HEK293 (cell line): ENCODE measurements around the gene CDH12.

ENCODE experiments used
- CTCF ChIA-PET: fragments of 350-600 bp; formaldehyde crosslinking; extraction: SDS; loops from one replicate; lab custom pipeline; 2021; ENCODE audit warnings: antibody characterized with exemption; lab: Yijun Ruan, JAX
- POLR2A ChIA-PET: fragments of 300-600 bp; formaldehyde crosslinking; extraction: SDS; loops from one replicate; lab custom pipeline; 2020; ENCODE audit warnings: antibody characterized with exemption, inconsistent platforms; lab: Yijun Ruan, JAX
- H3K27ac ChIP-seq: fragments of 200-500 bp; sonication (Bioruptor generic); 2 replicates; pipeline ENCODE4 v1.5.1; 2014; ENCODE audit warnings: low read depth, low read length, control low read depth, inconsistent platforms; ENCODE audit errors: extremely low read depth
- H3K36me3 ChIP-seq, 2 experiments: fragments of 200-500 bp in 1 of 2; sonication (Bioruptor generic) in 1 of 2; 1 replicate in 1 of 2; 2 replicates in 1 of 2; pipeline ENCODE4 v1.5.1; 2014 to 2017; ENCODE audit warnings: inconsistent platforms in 2 of 2, low read length in 2 of 2; ENCODE audit not compliant: control insufficient read depth in 2 of 2, insufficient read depth in 1 of 2
- H3K4me1 ChIP-seq: fragments of 200-500 bp; sonication (Bioruptor generic); 2 replicates; pipeline ENCODE4 v1.5.1; 2014; ENCODE audit warnings: mild to moderate bottlenecking, low read length, inconsistent platforms; ENCODE audit not compliant: control insufficient read depth, insufficient read depth
- H3K4me3 ChIP-seq: 2 replicates; pipeline ENCODE4 v1.5.1; 2011; ENCODE audit warnings: low read depth, mild to moderate bottlenecking, control low read depth, low read length, moderate library complexity
- H3K9me3 ChIP-seq: fragments of 200-500 bp; sonication (Bioruptor generic); 2 replicates; pipeline ENCODE4 v1.5.1; 2014; ENCODE audit warnings: low read depth, low read length, inconsistent platforms; ENCODE audit not compliant: control insufficient read depth, insufficient read depth
- KLF1 ChIP-seq: fragments of 450-650 bp; formaldehyde crosslinking; IDR thresholded peaks from 2 replicates; pipeline ENCODE4 v1.5.1; 2016; ENCODE audit warnings: missing biosample characterization, missing genetic modification characterization
- KLF10 ChIP-seq: fragments of 450-650 bp; IDR thresholded peaks from 2 replicates; pipeline ENCODE4 v1.5.1; 2018; ENCODE audit warnings: missing biosample characterization, mild to moderate bottlenecking, missing genetic modification characterization
- KLF17 ChIP-seq: fragments of 450-650 bp; formaldehyde crosslinking; IDR thresholded peaks from 2 replicates; pipeline ENCODE4 v1.5.1; 2016; ENCODE audit warnings: missing biosample characterization, missing genetic modification characterization
- KLF9 ChIP-seq: fragments of 450-650 bp; formaldehyde crosslinking; IDR thresholded peaks from 2 replicates; pipeline ENCODE4 v1.5.1; 2016; ENCODE audit warnings: missing biosample characterization, missing genetic modification characterization, low read depth
- MEIS1 ChIP-seq: sonication (generic); formaldehyde crosslinking; IDR thresholded peaks from 2 replicates; pipeline ENCODE4 v1.8.1; 2022; ENCODE audit warnings: missing genetic modification reagents, mild to moderate bottlenecking, borderline replicate concordance
- PATZ1 ChIP-seq: fragments of 450-650 bp; formaldehyde crosslinking; IDR thresholded peaks from 2 replicates; pipeline ENCODE4 v1.5.1; 2016; ENCODE audit warnings: missing biosample characterization, missing genetic modification characterization
- PRDM2 ChIP-seq: fragments of 450-650 bp; formaldehyde crosslinking; IDR thresholded peaks from 2 replicates; pipeline ENCODE4 v1.5.1; 2016; ENCODE audit warnings: missing biosample characterization, missing genetic modification characterization, borderline replicate concordance
- PRDM6 ChIP-seq: fragments of 450-650 bp; formaldehyde crosslinking; IDR thresholded peaks from 2 replicates; pipeline ENCODE4 v1.5.1; 2017; ENCODE audit warnings: missing biosample characterization, missing genetic modification characterization
- ZBTB11 ChIP-seq: fragments of 450-650 bp; formaldehyde crosslinking; conservative IDR thresholded peaks from 2 replicates; pipeline ENCODE4 v1.5.1; 2016; ENCODE audit warnings: low read depth, missing biosample characterization, missing genetic modification characterization
- ZNF140 ChIP-seq: fragments of 450-650 bp; formaldehyde crosslinking; IDR thresholded peaks from 2 replicates; pipeline ENCODE4 v1.5.1; 2016; ENCODE audit warnings: missing biosample characterization, missing genetic modification characterization
- ZNF324 ChIP-seq: fragments of 450-650 bp; formaldehyde crosslinking; IDR thresholded peaks from 2 replicates; pipeline ENCODE4 v1.5.1; 2016; ENCODE audit warnings: missing biosample characterization, missing genetic modification characterization
- ZSCAN30 ChIP-seq: fragments of 450-650 bp; IDR thresholded peaks from 2 replicates; pipeline ENCODE4 v1.5.1; 2018; ENCODE audit warnings: missing biosample characterization, mild to moderate bottlenecking, missing genetic modification characterization, moderate library complexity

Gene CDH12

GRCh38 chr5:22844155-22844554 is 9.0 kb downstream of the CDH12 start (continued):
- TF ChIP-seq PATZ1 (tag by site-specific recombination), result no peak
- no peak for TF ChIP-seq ZNF140 (tag by site-specific recombination)
- TF ChIP-seq KLF1 (tag by site-specific recombination), result no peak
- no peak for TF ChIP-seq PRDM6 (tag by site-specific recombination)
- TF ChIP-seq ZSCAN30 (tag by site-specific recombination), result no peak
- TF ChIP-seq ZNF324 (tag by site-specific recombination), result no peak
- TF ChIP-seq PRDM2 (tag by site-specific recombination), result no peak

GRCh38 chr5:22842574-22842973 is 10.6 kb downstream of the CDH12 start:
- TF ChIP-seq ZBTB11 (tag by site-specific recombination) (no peak), KLF10 (tag by site-specific recombination) (no peak), MEIS1 (CRISPR knock-in tag) (no peak), KLF17 (tag by site-specific recombination) (no peak), KLF9 (tag by site-specific recombination) (no peak)
- Histone ChIP-seq H3K27ac (no peak overlapping the region), H3K36me3 (no peaks in the 10 kb centered on the region), H3K4me3 (no peak overlapping the region), H3K4me1 (no peaks in the 10 kb centered on the region), H3K9me3 (no peaks in the 10 kb centered on the region)
- ChIA-PET CTCF (no interaction called here), POLR2A (no interaction called here)
